Peyer's patch (tissue), 4 donors: ENCODE measurements around the gene DCST2.

Source experiments
- POLR2A ChIP-seq, 2 donors: fragments of 450-650 bp; IDR thresholded peaks; one replicate each; pipeline ENCODE4 v1.5.1; 2017; ENCODE audit warnings: antibody characterized with exemption in 2 of 2, mild to moderate bottlenecking in 2 of 2, moderate library complexity in 2 of 2
- TF ChIP-seq, protein P1 (sequence below), 6 experiments: fragments of 450-650 bp in 4 of 6; fragments of 200-600 bp in 2 of 6; sonication (generic) in 1 of 6; IDR thresholded peaks; one replicate each; pipeline ENCODE4 v1.5.1; 2017 to 2019; ENCODE audit warnings: antibody characterized with exemption in 6 of 6, mild to moderate bottlenecking in 3 of 6, moderate library complexity in 1 of 6

DNA sequence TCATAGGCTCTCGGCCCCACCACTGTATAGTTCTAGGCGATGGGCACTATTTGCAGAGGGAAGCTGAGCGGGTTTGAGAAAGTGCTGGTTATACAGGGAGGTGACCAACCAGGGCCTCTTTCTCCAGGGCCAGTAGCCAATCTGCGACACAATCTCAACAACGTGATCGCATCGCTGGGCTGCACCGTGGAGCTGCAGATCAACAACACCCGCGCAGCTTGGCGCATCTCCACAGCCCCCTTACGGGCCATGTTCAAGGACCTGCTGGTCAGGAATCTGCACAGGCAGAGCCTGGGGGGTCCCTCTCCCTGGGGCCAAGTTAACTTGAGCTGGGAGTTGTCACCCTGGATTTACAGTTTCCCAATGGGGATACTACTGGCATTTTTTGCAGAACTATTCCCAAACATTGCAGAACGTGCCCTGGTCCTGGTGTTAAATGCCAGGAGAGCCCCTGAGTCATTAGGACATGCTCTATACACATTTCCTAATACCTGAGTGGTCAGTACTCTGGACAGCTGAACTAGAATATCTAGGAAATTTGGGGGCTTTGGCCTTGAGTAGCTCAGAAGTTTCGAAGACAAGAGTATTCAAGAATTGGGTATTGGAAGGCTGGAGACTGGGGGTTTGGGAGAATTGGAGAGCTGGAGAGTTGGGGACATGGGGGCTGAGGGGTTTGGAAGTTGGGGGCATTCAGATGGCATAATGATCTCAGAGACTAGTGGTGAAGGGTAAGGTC, 6.9 kb upstream of the DCST2 start:
- TF ChIP-seq, protein P1, sequence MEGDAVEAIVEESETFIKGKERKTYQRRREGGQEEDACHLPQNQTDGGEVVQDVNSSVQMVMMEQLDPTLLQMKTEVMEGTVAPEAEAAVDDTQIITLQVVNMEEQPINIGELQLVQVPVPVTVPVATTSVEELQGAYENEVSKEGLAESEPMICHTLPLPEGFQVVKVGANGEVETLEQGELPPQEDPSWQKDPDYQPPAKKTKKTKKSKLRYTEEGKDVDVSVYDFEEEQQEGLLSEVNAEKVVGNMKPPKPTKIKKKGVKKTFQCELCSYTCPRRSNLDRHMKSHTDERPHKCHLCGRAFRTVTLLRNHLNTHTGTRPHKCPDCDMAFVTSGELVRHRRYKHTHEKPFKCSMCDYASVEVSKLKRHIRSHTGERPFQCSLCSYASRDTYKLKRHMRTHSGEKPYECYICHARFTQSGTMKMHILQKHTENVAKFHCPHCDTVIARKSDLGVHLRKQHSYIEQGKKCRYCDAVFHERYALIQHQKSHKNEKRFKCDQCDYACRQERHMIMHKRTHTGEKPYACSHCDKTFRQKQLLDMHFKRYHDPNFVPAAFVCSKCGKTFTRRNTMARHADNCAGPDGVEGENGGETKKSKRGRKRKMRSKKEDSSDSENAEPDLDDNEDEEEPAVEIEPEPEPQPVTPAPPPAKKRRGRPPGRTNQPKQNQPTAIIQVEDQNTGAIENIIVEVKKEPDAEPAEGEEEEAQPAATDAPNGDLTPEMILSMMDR (IDR thresholded peaks at IDR 0.05) = no peak
- TF ChIP-seq POLR2A (IDR thresholded peaks at IDR 0.05) = no peak
